Raji (cell line): ENCODE measurements around the gene XPR1.

ENCODE experiments used
- POLR2A ChIP-seq: IDR thresholded peaks from 2 replicates; pipeline ENCODE4 v1.6.1; 2011; ENCODE audit warnings: low read depth, low read length, control low read depth; ENCODE audit not compliant: insufficient read depth

XPR1 gene

GRCh38 chr1:180927841-180928240, 296.0 kb downstream of the XPR1 start:
- TF ChIP-seq POLR2A: no peak

- TF ChIP-seq POLR2A: no peak
These were observed 296.8 kb downstream of the XPR1 start for GRCh38 chr1:180928331-180929230.

- TF ChIP-seq POLR2A: no peak
These were observed 297.6 kb downstream of the XPR1 start for GRCh38 chr1:180929389-180929788.

GRCh38 chr1:180930687-180931086, 298.9 kb downstream of the XPR1 start:
- TF ChIP-seq POLR2A: no peak

- no peak for TF ChIP-seq POLR2A
These were observed 299.7 kb downstream of the XPR1 start for GRCh38 chr1:180931529-180931928.

- TF ChIP-seq POLR2A: no peak
These were observed 300.6 kb downstream of the XPR1 start for GRCh38 chr1:180932378-180932777.

- TF ChIP-seq POLR2A: no peak
These were observed 301.3 kb downstream of the XPR1 start for GRCh38 chr1:180933141-180933540.

GRCh38 chr1:180934563-180934962, 302.7 kb downstream of the XPR1 start:
- no peak for TF ChIP-seq POLR2A

GRCh38 chr1:180935326-180936109, 303.7 kb downstream of the XPR1 start:
- no peak for TF ChIP-seq POLR2A

- no peak for TF ChIP-seq POLR2A
These were observed 304.5 kb downstream of the XPR1 start for GRCh38 chr1:180936110-180937011.

GRCh38 chr1:180937012-180937372, 305.2 kb downstream of the XPR1 start:
- TF ChIP-seq POLR2A: no peak

GRCh38 chr1:180937624-180938225, 305.9 kb downstream of the XPR1 start:
- TF ChIP-seq POLR2A: no peak

- TF ChIP-seq POLR2A: no peak
These were observed 307.4 kb downstream of the XPR1 start for GRCh38 chr1:180939073-180939710.

- no peak for TF ChIP-seq POLR2A
These were observed 307.9 kb downstream of the XPR1 start for GRCh38 chr1:180939711-180940103.
